GM04503 (cell line): ENCODE results near the gene ADAM12.

ENCODE experiments used
- DNase-seq: peaks from one replicate; pipeline ENCODE4 v3.0.0-alpha.2; 2012; ENCODE audit warnings: low read depth

The ADAM12 gene

GRCh38 chr10:126315494-126316177, 72.6 kb downstream of the ADAM12 start:
- peak; percentile 74 for DNase-seq

- DNase-seq, result no peak
Observed at GRCh38 chr10:126314863-126315493, 73.3 kb downstream of the ADAM12 start.

- no peak for DNase-seq
Observed at GRCh38 chr10:126312167-126312566, 76.1 kb downstream of the ADAM12 start.

GRCh38 chr10:126309228-126309883, 78.9 kb downstream of the ADAM12 start:
- no peak for DNase-seq

- no peak for DNase-seq
Observed at GRCh38 chr10:126302826-126303665, 85.2 kb downstream of the ADAM12 start.

- DNase-seq, result no peak
Observed at GRCh38 chr10:126302476-126302756, 85.9 kb downstream of the ADAM12 start.

GRCh38 chr10:126301701-126302475, 86.4 kb downstream of the ADAM12 start:
- no peak for DNase-seq

- no peak for DNase-seq
Observed at GRCh38 chr10:126294451-126294850, 93.8 kb downstream of the ADAM12 start.

- DNase-seq, result no peak
Observed at GRCh38 chr10:126290232-126290631, 98.0 kb downstream of the ADAM12 start.

GRCh38 chr10:126288547-126289493, 99.5 kb downstream of the ADAM12 start:
- no peak for DNase-seq

GRCh38 chr10:126286256-126286780, 102.0 kb downstream of the ADAM12 start:
- no peak for DNase-seq

GRCh38 chr10:126283307-126283706, 105.0 kb downstream of the ADAM12 start:
- no peak for DNase-seq

- no peak for DNase-seq
Observed at GRCh38 chr10:126278851-126279250, 109.4 kb downstream of the ADAM12 start.

GRCh38 chr10:126277181-126277580, 111.1 kb downstream of the ADAM12 start:
- no peak for DNase-seq

- DNase-seq, result no peak
Observed at GRCh38 chr10:126272526-126272925, 115.8 kb downstream of the ADAM12 start.

GRCh38 chr10:126270111-126270510, 118.2 kb downstream of the ADAM12 start:
- peak; percentile 73 for DNase-seq

- no peak for DNase-seq
Observed at GRCh38 chr10:126268013-126268920, 120.0 kb downstream of the ADAM12 start.

- DNase-seq, result no peak
Observed at GRCh38 chr10:126264102-126265018, 123.9 kb downstream of the ADAM12 start.
